Liver (tissue), 9 donors: ENCODE results near the gene RWDD4. TPM values are rescaled to one million over a fixed set of nuclear protein-coding genes. Genes with fewer than 3 reads are reported as not detected.

Experiments
- DNase-seq: peaks from one replicate; pipeline ENCODE4 v3.0.0-alpha.2; 2017; ENCODE audit warnings: low spot score
- H3K27ac ChIP-seq, 2 donors: one replicate each; pipeline ENCODE4 v1.7.0; 2013; ENCODE audit warnings: inconsistent platforms in 2 of 2, low read length in 2 of 2, control low read depth in 1 of 2, low read depth in 1 of 2, mild to moderate bottlenecking in 1 of 2
- H3K27me3 ChIP-seq, 4 donors: one replicate each; pipeline versions ENCODE4 v1.6.1 to v1.7.0; 2013; ENCODE audit warnings: low read length in 3 of 4, inconsistent platforms in 1 of 4, mild to moderate bottlenecking in 1 of 4, moderate library complexity in 1 of 4; ENCODE audit not compliant: control insufficient read depth in 4 of 4, insufficient read depth in 4 of 4
- H3K36me3 ChIP-seq, 4 donors: one replicate each; pipeline versions ENCODE4 v1.6.1 to v1.7.0; 2013; ENCODE audit warnings: low read length in 3 of 4, mild to moderate bottlenecking in 3 of 4, low read depth in 1 of 4, moderate library complexity in 1 of 4; ENCODE audit not compliant: control insufficient read depth in 4 of 4, insufficient read depth in 3 of 4
- H3K4me1 ChIP-seq, 4 donors: one replicate each; pipeline versions ENCODE4 v1.6.1 to v1.7.0; 2013; ENCODE audit warnings: low read length in 3 of 4, mild to moderate bottlenecking in 3 of 4, moderate library complexity in 1 of 4; ENCODE audit not compliant: control insufficient read depth in 4 of 4, insufficient read depth in 4 of 4
- H3K4me3 ChIP-seq, 3 donors: one replicate each; pipeline versions ENCODE4 v1.6.1 to v1.7.0; 2013; ENCODE audit warnings: low read length in 3 of 3, control low read depth in 1 of 3, low read depth in 1 of 3, mild to moderate bottlenecking in 1 of 3
- H3K9ac ChIP-seq, 2 donors: one replicate each; pipeline ENCODE4 v1.7.0; 2013; ENCODE audit warnings: low read length in 2 of 2, mild to moderate bottlenecking in 2 of 2, moderate library complexity in 2 of 2, control low read depth in 1 of 2, low read depth in 1 of 2
- H3K9me3 ChIP-seq, 4 donors: one replicate each; pipeline versions ENCODE4 v1.6.1 to v1.7.0; 2013; ENCODE audit warnings: low read length in 3 of 4; ENCODE audit not compliant: control insufficient read depth in 4 of 4
- ATF3 ChIP-seq: IDR thresholded peaks from 2 replicates; pipeline ENCODE4 v1.6.1; 2016; ENCODE audit warnings: antibody characterized with exemption
- EGR1 ChIP-seq, 2 donors: IDR thresholded peaks; 2 replicates each; pipeline ENCODE4 v1.6.1; 2016 to 2018; ENCODE audit warnings: antibody characterized with exemption in 2 of 2, low read depth in 2 of 2
- FOXA1 ChIP-seq: IDR thresholded peaks from 2 replicates; pipeline ENCODE4 v1.6.1; 2016; ENCODE audit warnings: antibody characterized with exemption
- GABPA ChIP-seq, 2 donors: IDR thresholded peaks in 1 of 2; conservative IDR thresholded peaks in 1 of 2; 2 replicates each; pipeline ENCODE4 v1.6.1; 2016; ENCODE audit warnings: antibody characterized with exemption in 2 of 2, mild to moderate bottlenecking in 1 of 2, moderate library complexity in 1 of 2
- HNF4A ChIP-seq, 2 donors: conservative IDR thresholded peaks; 2 replicates each; pipeline ENCODE4 v1.6.1; 2016; ENCODE audit warnings: antibody characterized with exemption in 2 of 2, mild to moderate bottlenecking in 2 of 2
- HNF4G ChIP-seq: IDR thresholded peaks from 2 replicates; pipeline ENCODE4 v1.6.1; 2016; ENCODE audit warnings: antibody characterized with exemption
- MAX ChIP-seq: IDR thresholded peaks from 2 replicates; pipeline ENCODE4 v1.6.1; 2016; ENCODE audit warnings: antibody characterized with exemption
- NR2F2 ChIP-seq: IDR thresholded peaks from 2 replicates; pipeline ENCODE4 v1.6.1; 2016; ENCODE audit warnings: antibody characterized with exemption
- RAD21 ChIP-seq, 2 donors: IDR thresholded peaks; 2 replicates each; pipeline ENCODE4 v1.6.1; 2016; ENCODE audit warnings: antibody characterized with exemption in 2 of 2, mild to moderate bottlenecking in 2 of 2
- RXRA ChIP-seq, 2 donors: IDR thresholded peaks; 2 replicates each; pipeline ENCODE4 v1.6.1; 2017 to 2018; ENCODE audit warnings: antibody characterized with exemption in 2 of 2, mild to moderate bottlenecking in 1 of 2
- SP1 ChIP-seq: IDR thresholded peaks from 2 replicates; pipeline ENCODE4 v1.6.1; 2018; ENCODE audit warnings: antibody characterized with exemption, mild to moderate bottlenecking
- TAF1 ChIP-seq: conservative IDR thresholded peaks from 2 replicates; pipeline ENCODE4 v1.6.1; 2016; ENCODE audit warnings: antibody characterized with exemption, mild to moderate bottlenecking
- YY1 ChIP-seq: IDR thresholded peaks from 2 replicates; pipeline ENCODE4 v1.6.1; 2016; ENCODE audit warnings: antibody characterized with exemption, mild to moderate bottlenecking
- WGBS: extraction: QIAGEN DNeasy Blood & Tissue Kit; methylation state at CpG from one replicate; pipeline ENCODE4 v1.1.7; 2013; 5-methylcytosine and 5-hydroxymethylcytosine counted together
- polyA plus RNA-seq, 2 donors: library from polyadenylated mRNA; stranded (reverse) in 1 of 2; unstranded in 1 of 2; fragments of 200-250 nt in 1 of 2; fragments of >200 nt in 1 of 2; fragmentation: Nextera tagmentation in 1 of 2; extraction: Ambion mirVana in 1 of 2; gene quantifications; one replicate each; pipeline versions ENCODE4 v1.2.1 to v1.2.3, GENCODE V29; 2013 to 2015
- total RNA-seq, 2 donors: library from RNA; depleted of rRNA; stranded (reverse); fragments of >200 nt; gene quantifications; one replicate each; pipeline ENCODE4 v1.2.3, GENCODE V29; 2014
- TF ChIP-seq, protein P1 (sequence below): fragments of 150-350 bp; IDR thresholded peaks from 2 replicates; pipeline ENCODE4 v1.5.1; 2017; ENCODE audit warnings: improper control_type of control experiment, low read depth, low read length; ENCODE audit not compliant: missing input control
- TF ChIP-seq, protein P2 (sequence below): IDR thresholded peaks from 2 replicates; pipeline ENCODE4 v1.6.1; 2016; ENCODE audit warnings: antibody characterized with exemption
- donor health status: healthy.
- donor health status: healthy.
- donor health status: healthy.
- donor health status: healthy.
- donor health status: healthy.

The RWDD4 gene
- total and polyA plus RNA-seq, 4 donors, result 6.5 to 17.9 (median 8.9) TPM

DNA sequence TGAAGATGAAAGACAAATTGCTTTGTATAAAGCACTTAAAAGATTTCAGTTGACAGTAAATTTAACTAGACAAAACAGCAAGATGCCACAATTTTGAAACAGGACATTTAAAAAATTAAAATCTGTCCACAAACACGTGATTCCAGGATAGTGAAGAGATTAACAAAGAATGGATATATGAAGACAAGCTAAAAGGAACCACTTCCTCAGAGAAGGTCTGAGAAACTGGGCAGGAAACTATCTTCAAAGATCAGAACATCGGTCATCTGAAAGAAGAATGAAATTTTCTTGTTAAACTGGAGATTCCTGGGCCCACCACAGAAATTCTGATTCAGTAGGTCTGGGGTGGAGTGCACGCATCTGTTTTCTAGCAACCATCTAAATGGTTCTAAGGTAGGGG lies 1.4 kb downstream of the RWDD4 start:
- no peaks in the 10 kb centered on the region for H3K9me3 ChIP-seq
- 81% methylated on average over 3 of the region's 3 CpGs for WGBS
- TF ChIP-seq YY1 (no peak), HNF4G (no peak), FOXA1 (no peak), GABPA (IDR thresholded peaks at IDR 0.05 in 1 of 2, conservative IDR thresholded peaks at IDR 0.05 in 1 of 2) (no peak), RXRA (IDR thresholded peaks at IDR 0.05) (no peak), SP1 (no peak), NR2F2 (no peak), ATF3 (no peak), RAD21 (IDR thresholded peaks at IDR 0.05) (no peak), EGR1 (IDR thresholded peaks at IDR 0.05; ENCODE audit: low read depth in 2 of 2) (no peak), MAX (no peak), TAF1 (no peak), HNF4A (conservative IDR thresholded peaks at IDR 0.05) (no peak)
- TF ChIP-seq, protein P1, sequence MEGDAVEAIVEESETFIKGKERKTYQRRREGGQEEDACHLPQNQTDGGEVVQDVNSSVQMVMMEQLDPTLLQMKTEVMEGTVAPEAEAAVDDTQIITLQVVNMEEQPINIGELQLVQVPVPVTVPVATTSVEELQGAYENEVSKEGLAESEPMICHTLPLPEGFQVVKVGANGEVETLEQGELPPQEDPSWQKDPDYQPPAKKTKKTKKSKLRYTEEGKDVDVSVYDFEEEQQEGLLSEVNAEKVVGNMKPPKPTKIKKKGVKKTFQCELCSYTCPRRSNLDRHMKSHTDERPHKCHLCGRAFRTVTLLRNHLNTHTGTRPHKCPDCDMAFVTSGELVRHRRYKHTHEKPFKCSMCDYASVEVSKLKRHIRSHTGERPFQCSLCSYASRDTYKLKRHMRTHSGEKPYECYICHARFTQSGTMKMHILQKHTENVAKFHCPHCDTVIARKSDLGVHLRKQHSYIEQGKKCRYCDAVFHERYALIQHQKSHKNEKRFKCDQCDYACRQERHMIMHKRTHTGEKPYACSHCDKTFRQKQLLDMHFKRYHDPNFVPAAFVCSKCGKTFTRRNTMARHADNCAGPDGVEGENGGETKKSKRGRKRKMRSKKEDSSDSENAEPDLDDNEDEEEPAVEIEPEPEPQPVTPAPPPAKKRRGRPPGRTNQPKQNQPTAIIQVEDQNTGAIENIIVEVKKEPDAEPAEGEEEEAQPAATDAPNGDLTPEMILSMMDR, result no peak
- TF ChIP-seq, protein P2, sequence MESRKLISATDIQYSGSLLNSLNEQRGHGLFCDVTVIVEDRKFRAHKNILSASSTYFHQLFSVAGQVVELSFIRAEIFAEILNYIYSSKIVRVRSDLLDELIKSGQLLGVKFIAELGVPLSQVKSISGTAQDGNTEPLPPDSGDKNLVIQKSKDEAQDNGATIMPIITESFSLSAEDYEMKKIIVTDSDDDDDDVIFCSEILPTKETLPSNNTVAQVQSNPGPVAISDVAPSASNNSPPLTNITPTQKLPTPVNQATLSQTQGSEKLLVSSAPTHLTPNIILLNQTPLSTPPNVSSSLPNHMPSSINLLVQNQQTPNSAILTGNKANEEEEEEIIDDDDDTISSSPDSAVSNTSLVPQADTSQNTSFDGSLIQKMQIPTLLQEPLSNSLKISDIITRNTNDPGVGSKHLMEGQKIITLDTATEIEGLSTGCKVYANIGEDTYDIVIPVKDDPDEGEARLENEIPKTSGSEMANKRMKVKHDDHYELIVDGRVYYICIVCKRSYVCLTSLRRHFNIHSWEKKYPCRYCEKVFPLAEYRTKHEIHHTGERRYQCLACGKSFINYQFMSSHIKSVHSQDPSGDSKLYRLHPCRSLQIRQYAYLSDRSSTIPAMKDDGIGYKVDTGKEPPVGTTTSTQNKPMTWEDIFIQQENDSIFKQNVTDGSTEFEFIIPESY, result no peak
- peak overlapping the region in 2 of 3 donors; percentile 86 to 94 for H3K4me3 ChIP-seq
- no peak overlapping the region for H3K27ac ChIP-seq
- DNase-seq, result no peak
- H3K36me3 ChIP-seq, result peaks cover 0 to 18% (median 5%) of the 10 kb centered on the region in 4 donors
- no peak overlapping the region for H3K9ac ChIP-seq
- no peaks in the 10 kb centered on the region for H3K27me3 ChIP-seq
- H3K4me1 ChIP-seq, result peaks cover 3 to 29% (median 14%) of the 10 kb centered on the region in 4 donors

DNA sequence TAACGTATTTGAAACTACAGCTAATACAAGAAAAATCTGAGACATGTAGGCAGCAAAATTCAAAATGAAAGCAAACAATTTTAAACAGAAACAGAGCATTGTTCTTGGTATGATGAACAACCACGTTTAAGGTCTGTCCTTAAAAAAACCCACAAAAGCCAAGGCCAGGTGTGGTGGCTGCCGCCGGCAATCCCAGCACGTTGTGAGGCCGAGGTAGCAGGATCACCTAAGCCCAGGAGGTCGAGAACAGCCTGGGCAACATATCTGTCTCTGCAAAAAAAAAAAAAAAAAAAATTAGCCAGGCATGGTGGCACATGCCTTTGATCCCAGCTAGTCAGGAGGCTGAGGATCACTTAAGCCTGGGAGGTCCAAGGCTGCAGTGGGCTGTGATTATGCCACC lies 13.7 kb downstream of the RWDD4 start:
- Histone ChIP-seq H3K9me3 (no peaks in the 10 kb centered on the region), H3K27me3 (no peaks in the 10 kb centered on the region), H3K27ac (no peak overlapping the region), H3K4me3 (no peak overlapping the region), H3K9ac (no peak overlapping the region), H3K4me1 (no peaks in the 10 kb centered on the region), H3K36me3 (peaks cover 9 to 41% (median 32%) of the 10 kb centered on the region in 4 donors)
- TF ChIP-seq, protein P2, result no peak
- TF ChIP-seq HNF4A (conservative IDR thresholded peaks at IDR 0.05), result no peak
- TF ChIP-seq TAF1, result no peak
- no peak for DNase-seq
- WGBS, result 94% methylated on average over 7 of the region's 7 CpGs
